Hepatocyte (in vitro differentiated cells): ENCODE measurements around the gene CAMSAP1. TPM values are rescaled to one million over a fixed set of nuclear protein-coding genes. Genes with fewer than 3 reads are reported as not detected.

ENCODE experiments used
- DNase-seq: peaks from one replicate; pipeline ENCODE4 v3.0.0-alpha.2; 2016; ENCODE audit warnings: low spot score
- H2AFZ ChIP-seq: fragments of 200-600 bp; sonication (generic); 2 replicates; pipeline ENCODE4 v1.6.0; 2016; ENCODE audit warnings: antibody characterized with exemption, mild to moderate bottlenecking
- H3K27ac ChIP-seq: fragments of 200-600 bp; sonication (generic); 2 replicates; pipeline ENCODE4 v1.5.1; 2016; ENCODE audit warnings: mild to moderate bottlenecking
- H3K27me3 ChIP-seq: fragments of 200-600 bp; sonication (generic); 2 replicates; pipeline ENCODE4 v1.6.1; 2016
- H3K36me3 ChIP-seq: fragments of 200-600 bp; sonication (generic); replicated peaks from 2 replicates; pipeline ENCODE4 v1.5.1; 2016; ENCODE audit warnings: low read depth; ENCODE audit not compliant: insufficient read depth
- H3K4me1 ChIP-seq: fragments of 200-600 bp; sonication (generic); 2 replicates; pipeline ENCODE4 v1.5.1; 2016; ENCODE audit warnings: mild to moderate bottlenecking, moderate library complexity; ENCODE audit not compliant: insufficient read depth
- H3K4me2 ChIP-seq: fragments of 200-600 bp; sonication (generic); 2 replicates; pipeline ENCODE4 v1.6.0; 2016
- H3K4me3 ChIP-seq: fragments of 200-600 bp; sonication (generic); 2 replicates; pipeline ENCODE4 v1.5.1; 2016; ENCODE audit warnings: mild to moderate bottlenecking
- H3K79me2 ChIP-seq: fragments of 200-600 bp; sonication (generic); 2 replicates; pipeline ENCODE4 v1.6.0; 2017; ENCODE audit warnings: mild to moderate bottlenecking
- H3K9me2 ChIP-seq: fragments of 200-600 bp; sonication (generic); replicated peaks from 2 replicates; pipeline ENCODE4 v1.6.0; 2017; ENCODE audit warnings: mild to moderate bottlenecking; ENCODE audit not compliant: insufficient read depth
- H3K9me3 ChIP-seq: fragments of 200-600 bp; sonication (generic); 2 replicates; pipeline ENCODE4 v1.5.1; 2016; ENCODE audit warnings: low read depth, mild to moderate bottlenecking
- H4K20me1 ChIP-seq: fragments of 200-600 bp; sonication (generic); 2 replicates; pipeline ENCODE4 v1.6.0; 2016; ENCODE audit warnings: mild to moderate bottlenecking; ENCODE audit not compliant: insufficient read depth, poor library complexity, severe bottlenecking
- EZH2 ChIP-seq: fragments of 200-600 bp; sonication (generic); IDR thresholded peaks from 2 replicates; pipeline ENCODE4 v1.6.1; 2016; ENCODE audit warnings: antibody characterized with exemption, mild to moderate bottlenecking, borderline replicate concordance
- EZH2phosphoT487 ChIP-seq: fragments of 200-600 bp; sonication (generic); IDR thresholded peaks from one replicate; pipeline ENCODE4 v1.6.1; 2018; ENCODE audit warnings: antibody characterized with exemption, mild to moderate bottlenecking, low read depth, moderate library complexity; ENCODE audit not compliant: unreplicated experiment, severe bottlenecking
- WGBS: methylation state at CpG from one replicate; pipeline ENCODE4 v1.1.6; 2016; ENCODE audit warnings: low lambda C conversion rate; ENCODE audit errors: missing lambda C conversion rate; 5-methylcytosine and 5-hydroxymethylcytosine counted together
- polyA plus RNA-seq: library from polyadenylated mRNA; unstranded; fragments of >200 nt; fragmentation: Nextera tagmentation; extraction: Ambion mirVana; gene quantifications from 2 replicates; pipeline ENCODE4 v1.2.1, GENCODE V29; 2016
- total RNA-seq: library from RNA; depleted of rRNA; stranded (reverse); fragments of >200 nt; gene quantifications from 2 replicates; pipeline ENCODE4 v1.2.3, GENCODE V29; 2014
- TF ChIP-seq, protein P1 (sequence below): fragments of 200-600 bp; sonication (generic); IDR thresholded peaks from 2 replicates; pipeline ENCODE4 v1.5.1; 2016; ENCODE audit warnings: antibody characterized with exemption, mild to moderate bottlenecking; ENCODE audit not compliant: poor library complexity

CAMSAP1 gene
- total and polyA plus RNA-seq, 2 experiments from 2014 or later, result 5.0 to 15.6 TPM

DNA sequence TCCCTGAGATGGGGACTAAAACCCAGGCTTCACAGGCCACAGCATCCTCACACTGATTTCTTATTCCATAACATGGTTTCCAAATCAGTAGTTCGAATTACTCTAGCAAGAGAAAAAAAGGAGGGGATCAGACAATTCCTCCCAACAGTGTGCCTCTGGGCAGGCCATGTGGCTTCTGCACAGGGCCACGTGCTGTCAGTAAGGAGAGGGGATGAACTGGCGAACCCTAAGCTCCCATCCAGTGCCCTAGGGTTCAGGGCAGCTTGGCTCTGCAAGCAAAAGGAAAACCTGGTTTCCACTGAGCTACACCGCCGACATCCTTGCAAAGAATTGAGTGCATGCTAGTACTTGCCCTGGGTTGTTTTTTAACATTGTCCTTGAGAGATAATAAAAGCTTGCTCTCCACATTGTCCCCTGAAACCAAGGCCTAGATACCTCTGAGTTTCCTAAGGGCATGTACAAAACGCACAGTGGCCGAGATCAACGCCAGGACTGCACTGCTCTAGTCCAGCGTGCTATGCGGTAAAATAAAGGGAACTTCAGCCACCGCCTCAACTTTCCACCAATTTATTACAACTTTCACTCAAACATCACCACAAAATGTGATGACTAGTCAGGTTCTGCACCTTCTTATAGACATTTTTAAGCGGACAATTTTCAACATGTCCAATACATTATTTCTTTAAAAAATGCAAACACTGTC, 4.5 kb downstream of the CAMSAP1 start:
- Histone ChIP-seq H3K9me2 (no peaks in the 10 kb centered on the region), H3K9me3 (no peaks in the 10 kb centered on the region), H4K20me1 (peaks cover 71% of the 10 kb centered on the region), H3K4me2 (no peak overlapping the region), H3K4me3 (no peak overlapping the region), H3K36me3 (no peaks in the 10 kb centered on the region), H3K27ac (no peak overlapping the region), H3K79me2 (peaks cover 87% of the 10 kb centered on the region), H2AFZ (no peak overlapping the region), H3K4me1 (peaks cover 15% of the 10 kb centered on the region), H3K27me3 (no peaks in the 10 kb centered on the region)
- TF ChIP-seq, protein P1, sequence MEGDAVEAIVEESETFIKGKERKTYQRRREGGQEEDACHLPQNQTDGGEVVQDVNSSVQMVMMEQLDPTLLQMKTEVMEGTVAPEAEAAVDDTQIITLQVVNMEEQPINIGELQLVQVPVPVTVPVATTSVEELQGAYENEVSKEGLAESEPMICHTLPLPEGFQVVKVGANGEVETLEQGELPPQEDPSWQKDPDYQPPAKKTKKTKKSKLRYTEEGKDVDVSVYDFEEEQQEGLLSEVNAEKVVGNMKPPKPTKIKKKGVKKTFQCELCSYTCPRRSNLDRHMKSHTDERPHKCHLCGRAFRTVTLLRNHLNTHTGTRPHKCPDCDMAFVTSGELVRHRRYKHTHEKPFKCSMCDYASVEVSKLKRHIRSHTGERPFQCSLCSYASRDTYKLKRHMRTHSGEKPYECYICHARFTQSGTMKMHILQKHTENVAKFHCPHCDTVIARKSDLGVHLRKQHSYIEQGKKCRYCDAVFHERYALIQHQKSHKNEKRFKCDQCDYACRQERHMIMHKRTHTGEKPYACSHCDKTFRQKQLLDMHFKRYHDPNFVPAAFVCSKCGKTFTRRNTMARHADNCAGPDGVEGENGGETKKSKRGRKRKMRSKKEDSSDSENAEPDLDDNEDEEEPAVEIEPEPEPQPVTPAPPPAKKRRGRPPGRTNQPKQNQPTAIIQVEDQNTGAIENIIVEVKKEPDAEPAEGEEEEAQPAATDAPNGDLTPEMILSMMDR, result no peak
- TF ChIP-seq EZH2phosphoT487, result no peak
- TF ChIP-seq EZH2, result no peak
- no peak for DNase-seq
- 90% methylated on average over 12 of the region's 12 CpGs for WGBS

DNA sequence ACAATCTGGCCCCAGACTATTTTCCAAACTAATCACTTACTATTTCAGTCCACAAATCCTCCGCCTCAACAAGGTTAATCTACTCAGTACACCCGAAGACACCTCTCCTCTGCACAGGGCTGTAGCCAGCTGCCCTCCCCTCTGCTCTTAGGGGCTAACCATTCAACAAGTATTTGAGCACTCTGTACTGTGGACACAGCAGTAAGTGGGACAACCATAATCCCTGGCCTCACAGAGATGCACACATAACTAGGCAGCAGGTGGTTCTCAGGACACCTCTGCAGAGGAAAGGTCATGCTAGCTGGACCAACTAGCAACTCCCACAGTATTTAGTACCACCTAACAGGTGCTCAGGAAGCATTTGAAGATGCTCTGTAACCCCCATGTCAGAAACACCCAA, 5.5 kb downstream of the CAMSAP1 start:
- no peaks in the 10 kb centered on the region for H3K9me3 ChIP-seq
- peaks cover 15% of the 10 kb centered on the region for H3K4me1 ChIP-seq
- H3K9me2 ChIP-seq, result no peaks in the 10 kb centered on the region
- no peak overlapping the region for H3K4me2 ChIP-seq
- no peak for TF ChIP-seq EZH2
- TF ChIP-seq EZH2phosphoT487, result no peak
- TF ChIP-seq, protein P1, result no peak
- H4K20me1 ChIP-seq, result peaks cover 71% of the 10 kb centered on the region
- H2AFZ ChIP-seq, result no peak overlapping the region
- H3K4me3 ChIP-seq, result no peak overlapping the region
- WGBS, result 89% methylated on average over 2 of the region's 2 CpGs
- H3K27me3 ChIP-seq, result no peaks in the 10 kb centered on the region
- H3K27ac ChIP-seq, result no peak overlapping the region
- H3K79me2 ChIP-seq, result peaks cover 97% of the 10 kb centered on the region
- no peak for DNase-seq
- H3K36me3 ChIP-seq, result no peaks in the 10 kb centered on the region

- Histone ChIP-seq H2AFZ (no peak overlapping the region), H3K9me2 (no peaks in the 10 kb centered on the region), H3K4me2 (no peak overlapping the region), H3K4me1 (peaks cover 15% of the 10 kb centered on the region), H3K4me3 (no peak overlapping the region), H3K9me3 (no peaks in the 10 kb centered on the region), H3K36me3 (no peaks in the 10 kb centered on the region), H3K27ac (no peak overlapping the region), H3K27me3 (no peaks in the 10 kb centered on the region), H4K20me1 (peaks cover 73% of the 10 kb centered on the region), H3K79me2 (peaks cover 99% of the 10 kb centered on the region)
- 96% methylated on average over 9 of the region's 9 CpGs for WGBS
- DNase-seq, result no peak
- TF ChIP-seq EZH2phosphoT487 (no peak), EZH2 (no peak)
- TF ChIP-seq, protein P1, result no peak
Observed at GRCh38 chr9:135901031-135901758, 6.2 kb downstream of the CAMSAP1 start.
